SU-DHL-6 (cell line): Measurements from ENCODE around the gene SDR42E1.

Experiments used
- H2AFZ ChIP-seq: fragments of 200-600 bp; sonication (generic); 2 replicates; pipeline ENCODE4 v1.6.1; 2014; ENCODE audit warnings: low read depth, mild to moderate bottlenecking, moderate library complexity, mixed read lengths, antibody characterized with exemption, low read length; ENCODE audit not compliant: severe bottlenecking
- H3F3A ChIP-seq: fragments of 200-600 bp; shearing (Covaris generic); 2 replicates; pipeline ENCODE4 v1.6.0; 2016; ENCODE audit warnings: antibody characterized with exemption, mild to moderate bottlenecking; ENCODE audit not compliant: insufficient read depth
- H3K27ac ChIP-seq: fragments of 200-600 bp; sonication (generic); 2 replicates; pipeline ENCODE4 v1.5.1; 2016; ENCODE audit warnings: low read depth, mild to moderate bottlenecking, low read length, moderate library complexity, mixed read lengths
- H3K27me3 ChIP-seq: fragments of 200-600 bp; sonication (generic), shearing (Covaris generic); 2 replicates; pipeline ENCODE4 v1.6.0; 2014; ENCODE audit warnings: mild to moderate bottlenecking, low read length
- H3K36me3 ChIP-seq: fragments of 200-600 bp; sonication (generic); 2 replicates; pipeline ENCODE4 v1.6.1; 2014; ENCODE audit warnings: mild to moderate bottlenecking, low read length, mixed read lengths
- H3K4me2 ChIP-seq: fragments of 300-600, 200-600 bp; shearing (Covaris generic), sonication (generic); 2 replicates; pipeline ENCODE4 v1.6.0; 2014; ENCODE audit warnings: low read length, low read depth, mild to moderate bottlenecking; ENCODE audit not compliant: poor library complexity, severe bottlenecking
- H3K4me3 ChIP-seq: fragments of 200-600 bp; sonication (generic); 2 replicates; pipeline ENCODE4 v1.5.1; 2014; ENCODE audit warnings: antibody characterized with exemption, low read length, mild to moderate bottlenecking, mixed read lengths; ENCODE audit not compliant: insufficient read depth, poor library complexity, severe bottlenecking
- H3K79me2 ChIP-seq: fragments of 200-600 bp; sonication (generic); 2 replicates; pipeline ENCODE4 v1.6.1; 2014; ENCODE audit warnings: mild to moderate bottlenecking, low read length, moderate library complexity; ENCODE audit not compliant: insufficient read depth
- H3K9ac ChIP-seq: fragments of 200-600 bp; sonication (generic); 2 replicates; pipeline ENCODE4 v1.7.0; 2014; ENCODE audit warnings: mild to moderate bottlenecking, low read length
- H3K9me2 ChIP-seq: fragments of 200-600 bp; sonication (generic); replicated peaks from 2 replicates; pipeline ENCODE4 v1.6.1; 2014; ENCODE audit warnings: low read length; ENCODE audit not compliant: insufficient read depth
- H3K9me3 ChIP-seq: fragments of 200-600 bp; sonication (generic); 2 replicates; pipeline ENCODE4 v1.6.1; 2014; ENCODE audit warnings: low read length, mixed read lengths; ENCODE audit not compliant: insufficient read depth
- H4K20me1 ChIP-seq: fragments of 200-600 bp; sonication (generic); 2 replicates; pipeline ENCODE4 v1.6.1; 2014; ENCODE audit warnings: low read depth, mild to moderate bottlenecking, antibody characterized with exemption, low read length, moderate library complexity, mixed read lengths
- CTCF ChIP-seq: fragments of 200-600 bp; sonication (generic); IDR thresholded peaks from one replicate; pipeline ENCODE4 v1.5.1; 2017; ENCODE audit warnings: antibody characterized with exemption, mild to moderate bottlenecking, low read length, moderate library complexity; ENCODE audit not compliant: insufficient read depth, poor library complexity, severe bottlenecking
- EZH2phosphoT487 ChIP-seq: fragments of 200-600 bp; sonication (generic), shearing (Covaris generic); conservative IDR thresholded peaks from 2 replicates; pipeline ENCODE4 v1.6.1; 2018; ENCODE audit warnings: mild to moderate bottlenecking, antibody characterized with exemption, low read length, moderate library complexity, mixed read lengths

The SDR42E1 gene

GRCh38 chr16:82042846-82043245 lies 31.6 kb upstream of the SDR42E1 start:
- TF ChIP-seq EZH2phosphoT487 (no peak), CTCF (no peak)
- no peaks in the 10 kb centered on the region for H3K9me3 ChIP-seq
- H3K79me2 ChIP-seq = no peaks in the 10 kb centered on the region
- no peaks in the 10 kb centered on the region for H3K9me2 ChIP-seq
- H3F3A ChIP-seq = no peaks in the 10 kb centered on the region
- no peaks in the 10 kb centered on the region for H3K36me3 ChIP-seq
- no peak overlapping the region for H3K4me2 ChIP-seq
- H4K20me1 ChIP-seq = no peaks in the 10 kb centered on the region
- no peak overlapping the region for H3K27ac ChIP-seq
- no peaks in the 10 kb centered on the region for H3K27me3 ChIP-seq
- H3K4me3 ChIP-seq = no peak overlapping the region
- H3K9ac ChIP-seq = no peak overlapping the region
- no peak overlapping the region for H2AFZ ChIP-seq

GRCh38 chr16:82042144-82042543 lies 30.9 kb upstream of the SDR42E1 start:
- H4K20me1 ChIP-seq = no peaks in the 10 kb centered on the region
- H3K36me3 ChIP-seq = no peaks in the 10 kb centered on the region
- no peaks in the 10 kb centered on the region for H3K79me2 ChIP-seq
- H3K27ac ChIP-seq = no peak overlapping the region
- TF ChIP-seq CTCF (no peak), EZH2phosphoT487 (no peak)
- no peak overlapping the region for H3K9ac ChIP-seq
- no peak overlapping the region for H2AFZ ChIP-seq
- no peaks in the 10 kb centered on the region for H3K9me2 ChIP-seq
- H3K4me2 ChIP-seq = no peak overlapping the region
- no peaks in the 10 kb centered on the region for H3F3A ChIP-seq
- no peaks in the 10 kb centered on the region for H3K9me3 ChIP-seq
- H3K27me3 ChIP-seq = no peaks in the 10 kb centered on the region
- no peak overlapping the region for H3K4me3 ChIP-seq

- Histone ChIP-seq H3K36me3 (no peaks in the 10 kb centered on the region), H4K20me1 (no peaks in the 10 kb centered on the region), H3K9ac (no peak overlapping the region), H3K9me3 (no peaks in the 10 kb centered on the region), H3K27me3 (no peaks in the 10 kb centered on the region), H3K27ac (no peak overlapping the region), H3K4me2 (no peak overlapping the region), H3K4me3 (no peak overlapping the region), H3K9me2 (no peaks in the 10 kb centered on the region), H3K79me2 (no peaks in the 10 kb centered on the region), H3F3A (no peaks in the 10 kb centered on the region), H2AFZ (no peak overlapping the region)
- no peak for TF ChIP-seq CTCF
- no peak for TF ChIP-seq EZH2phosphoT487
Observed at GRCh38 chr16:82041542-82041941, 30.3 kb upstream of the SDR42E1 start.
